ENCODE results near the gene VOPP1.
A peak's percentile ranks its signal among the peaks of the same experiment; 100 is the strongest.

Gene VOPP1

DNA sequence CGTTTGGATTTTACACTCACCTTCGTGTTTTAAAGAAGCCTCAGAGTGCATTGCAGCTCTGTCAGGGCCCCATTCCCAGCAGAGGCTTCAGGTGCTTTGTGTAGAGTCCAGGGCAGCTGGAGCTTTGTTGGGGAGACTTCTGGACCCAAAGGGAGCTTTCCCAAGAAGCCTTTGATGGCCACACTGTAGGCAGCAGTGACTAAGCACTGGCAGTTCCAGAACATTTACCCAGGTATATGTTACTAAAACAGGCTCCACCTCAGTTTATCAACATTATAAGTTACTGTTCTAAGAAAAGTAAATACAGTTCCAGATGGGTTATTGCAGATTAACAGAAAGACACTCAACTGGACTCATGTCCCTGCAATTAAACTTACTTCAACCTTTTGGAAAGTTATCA, 140.4 kb downstream of the VOPP1 start:
- Histone ChIP-seq H3K4me3 (ENCODE audit: insufficient read depth, low read depth, low read length) (no peak overlapping the region), H3K36me3 (ENCODE audit: control insufficient read depth, insufficient read depth, low read length) (no peaks in the 10 kb centered on the region), H3K27ac (ENCODE audit: insufficient read depth, low read depth, low read length, poor library complexity, severe bottlenecking) (no peak overlapping the region), H3K9me3 (ENCODE audit: control insufficient read depth, low read length) (no peaks in the 10 kb centered on the region), H3K4me1 (ENCODE audit: control insufficient read depth, insufficient read depth, low read length) (no peaks in the 10 kb centered on the region), H3K27me3 (ENCODE audit: control insufficient read depth, insufficient read depth, low read length, poor library complexity, severe bottlenecking) (no peaks in the 10 kb centered on the region)
- WGBS, 2 experiments, result 71 to 72% methylated on average over 2 of the region's 2 CpGs

DNA sequence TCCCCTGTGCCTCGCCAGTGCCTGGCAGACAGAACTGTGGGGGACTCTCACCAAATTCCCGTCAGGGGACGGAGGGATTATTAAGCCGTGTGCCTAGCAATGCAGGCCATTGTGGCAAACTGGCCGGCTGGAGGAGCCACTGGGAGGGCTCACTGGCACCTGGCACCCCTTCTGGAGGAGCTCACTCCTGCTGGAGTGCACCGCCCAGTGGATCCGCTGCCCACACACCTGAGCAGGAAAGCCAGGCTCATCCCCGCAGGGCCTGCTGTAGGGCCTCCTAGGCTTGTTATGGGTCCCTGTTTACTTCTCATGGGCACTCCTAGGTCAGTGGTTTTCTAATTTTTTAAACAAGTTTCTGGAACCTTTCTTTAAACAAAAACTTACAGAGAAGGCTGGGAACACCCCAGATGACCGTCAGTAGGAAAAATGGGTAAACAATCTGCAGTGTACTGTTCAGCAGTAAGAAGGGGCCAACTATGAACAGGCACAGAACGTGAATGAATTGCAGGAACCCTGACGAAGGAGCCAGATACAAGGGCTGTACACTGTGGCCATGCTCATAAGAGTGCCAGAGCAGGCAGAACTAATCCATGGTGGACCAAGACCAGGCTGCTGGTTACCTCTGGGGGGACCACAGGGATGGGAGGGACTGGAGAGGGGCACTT, 142.3 kb downstream of the VOPP1 start:
- Histone ChIP-seq H3K27me3 (ENCODE audit: control insufficient read depth, insufficient read depth, low read length, poor library complexity, severe bottlenecking) (no peaks in the 10 kb centered on the region), H3K27ac (ENCODE audit: insufficient read depth, low read depth, low read length, poor library complexity, severe bottlenecking) (no peak overlapping the region), H3K4me3 (ENCODE audit: insufficient read depth, low read depth, low read length) (no peak overlapping the region), H3K4me1 (ENCODE audit: control insufficient read depth, insufficient read depth, low read length) (no peaks in the 10 kb centered on the region), H3K36me3 (ENCODE audit: control insufficient read depth, insufficient read depth, low read length) (no peaks in the 10 kb centered on the region), H3K9me3 (ENCODE audit: control insufficient read depth, low read length) (no peaks in the 10 kb centered on the region)
- WGBS, 2 experiments, result 84 to 88% methylated on average over 11 of the region's 11 CpGs

DNA sequence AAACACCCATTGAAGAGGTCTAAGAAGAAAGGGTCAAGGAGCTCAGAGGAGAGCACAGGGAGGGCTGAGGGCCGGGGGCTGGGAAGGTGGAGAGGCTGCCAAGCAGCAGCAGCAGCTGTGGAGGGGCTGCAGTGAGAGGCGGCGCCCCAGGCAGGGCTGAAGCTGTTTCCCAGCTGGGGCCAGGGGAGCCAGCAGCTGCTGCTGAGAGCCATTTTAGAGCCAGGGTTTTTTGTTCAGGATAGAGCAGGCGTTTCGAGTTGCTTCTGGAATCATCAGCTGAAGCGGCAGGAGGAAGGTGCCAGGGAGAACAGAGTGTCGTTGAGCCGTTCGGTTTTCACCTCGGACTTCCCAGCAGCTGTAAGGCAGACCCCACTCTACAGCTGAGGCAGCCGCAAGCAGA, 144.5 kb downstream of the VOPP1 start:
- no peaks in the 10 kb centered on the region for H3K9me3 ChIP-seq (ENCODE audit: control insufficient read depth, low read length)
- no peaks in the 10 kb centered on the region for H3K27me3 ChIP-seq (ENCODE audit: control insufficient read depth, insufficient read depth, low read length, poor library complexity, severe bottlenecking)
- peak overlapping the region; percentile 16 for H3K27ac ChIP-seq (ENCODE audit: insufficient read depth, low read depth, low read length, poor library complexity, severe bottlenecking)
- no peak overlapping the region for H3K4me3 ChIP-seq (ENCODE audit: insufficient read depth, low read depth, low read length)
- 79 to 82% methylated on average over 11 of the region's 11 CpGs for WGBS, 2 experiments
- no peaks in the 10 kb centered on the region for H3K36me3 ChIP-seq (ENCODE audit: control insufficient read depth, insufficient read depth, low read length)
- peaks cover 14% of the 10 kb centered on the region for H3K4me1 ChIP-seq (ENCODE audit: control insufficient read depth, insufficient read depth, low read length)

DNA sequence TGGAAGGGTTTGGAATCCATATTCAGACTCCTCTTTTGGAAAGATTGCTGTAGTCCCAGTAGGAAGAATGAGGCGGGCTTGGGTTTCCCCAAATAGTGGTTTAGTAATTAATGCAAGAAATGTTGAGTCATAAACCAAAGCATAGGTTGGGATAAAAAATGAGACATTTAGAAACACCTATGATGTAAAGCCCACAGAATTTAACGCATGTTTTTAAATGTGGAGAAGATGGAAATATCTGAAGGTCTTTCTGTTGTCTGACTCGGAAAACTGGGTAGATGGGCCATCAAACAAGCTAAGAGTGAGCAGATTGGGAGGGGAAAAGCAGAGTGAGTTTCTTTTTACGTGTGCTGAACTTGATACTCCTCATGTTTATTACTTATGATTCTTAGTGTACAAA, 145.0 kb downstream of the VOPP1 start:
- no peak overlapping the region for H3K4me3 ChIP-seq (ENCODE audit: insufficient read depth, low read depth, low read length)
- WGBS, 2 experiments, result 81 to 86% methylated on average over 4 of the region's 4 CpGs
- H3K36me3 ChIP-seq (ENCODE audit: control insufficient read depth, insufficient read depth, low read length), result no peaks in the 10 kb centered on the region
- H3K27ac ChIP-seq (ENCODE audit: insufficient read depth, low read depth, low read length, poor library complexity, severe bottlenecking), result peak overlapping the region; percentile 16
- no peaks in the 10 kb centered on the region for H3K9me3 ChIP-seq (ENCODE audit: control insufficient read depth, low read length)
- no peaks in the 10 kb centered on the region for H3K27me3 ChIP-seq (ENCODE audit: control insufficient read depth, insufficient read depth, low read length, poor library complexity, severe bottlenecking)
- peaks cover 14% of the 10 kb centered on the region for H3K4me1 ChIP-seq (ENCODE audit: control insufficient read depth, insufficient read depth, low read length)

DNA sequence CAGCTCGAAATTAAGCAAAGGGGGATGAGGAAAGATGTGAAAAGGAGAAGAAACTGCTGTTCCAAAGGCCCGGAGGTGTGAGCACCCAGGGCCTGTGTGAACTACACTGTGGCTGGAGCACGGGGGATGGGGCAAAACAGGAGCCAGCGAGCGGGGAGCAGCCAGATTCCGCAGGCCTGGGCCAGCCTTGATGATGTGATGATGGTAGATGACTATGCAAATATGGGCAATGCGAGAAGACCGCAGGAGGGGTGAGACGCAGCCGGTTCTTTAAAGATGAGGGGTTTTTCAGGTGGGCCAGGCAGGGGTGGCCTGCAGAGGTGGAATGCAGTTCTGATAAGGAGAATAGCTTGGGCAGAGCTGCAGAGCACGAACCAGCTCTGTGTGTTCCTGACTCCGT, 145.6 kb downstream of the VOPP1 start:
- Histone ChIP-seq H3K4me3 (ENCODE audit: insufficient read depth, low read depth, low read length) (no peak overlapping the region), H3K27ac (ENCODE audit: insufficient read depth, low read depth, low read length, poor library complexity, severe bottlenecking) (no peak overlapping the region), H3K4me1 (ENCODE audit: control insufficient read depth, insufficient read depth, low read length) (peaks cover 14% of the 10 kb centered on the region), H3K36me3 (ENCODE audit: control insufficient read depth, insufficient read depth, low read length) (no peaks in the 10 kb centered on the region), H3K9me3 (ENCODE audit: control insufficient read depth, low read length) (no peaks in the 10 kb centered on the region), H3K27me3 (ENCODE audit: control insufficient read depth, insufficient read depth, low read length, poor library complexity, severe bottlenecking) (no peaks in the 10 kb centered on the region)
- WGBS, 2 experiments, result 76 to 81% methylated on average over 12 of the region's 12 CpGs

DNA sequence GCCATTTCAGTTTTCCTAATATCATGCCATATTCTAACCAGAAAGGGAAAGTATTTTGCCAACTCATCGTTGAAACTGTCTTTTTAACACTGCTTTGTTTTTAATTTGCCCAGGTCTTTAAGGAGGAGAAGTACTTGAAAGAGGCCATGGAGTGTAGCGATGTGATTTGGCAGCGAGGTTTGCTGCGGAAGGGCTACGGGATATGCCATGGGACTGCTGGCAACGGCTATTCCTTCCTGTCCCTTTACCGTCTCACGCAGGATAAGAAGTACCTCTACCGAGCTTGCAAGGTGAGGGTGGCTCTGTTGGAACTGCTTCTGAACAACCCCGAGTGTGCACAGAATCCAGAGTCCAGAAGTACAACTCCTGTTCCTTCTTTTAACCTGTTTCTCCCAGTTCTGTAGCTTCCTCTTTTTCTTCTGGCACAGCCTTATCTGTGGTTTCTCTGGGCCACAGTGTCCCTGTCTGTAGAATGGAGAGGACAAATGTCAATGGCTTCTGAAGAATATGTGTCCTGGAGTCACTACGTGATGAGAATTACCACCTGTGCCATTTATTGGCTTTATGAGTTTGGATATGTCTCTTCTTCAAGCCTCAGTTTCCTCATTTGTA, 147.1 kb downstream of the VOPP1 start:
- H3K27me3 ChIP-seq (ENCODE audit: control insufficient read depth, insufficient read depth, low read length, poor library complexity, severe bottlenecking), result no peaks in the 10 kb centered on the region
- no peak overlapping the region for H3K27ac ChIP-seq (ENCODE audit: insufficient read depth, low read depth, low read length, poor library complexity, severe bottlenecking)
- peaks cover 14% of the 10 kb centered on the region for H3K4me1 ChIP-seq (ENCODE audit: control insufficient read depth, insufficient read depth, low read length)
- WGBS, 2 experiments, result 96 to 97% methylated on average over 11 of the region's 11 CpGs
- H3K36me3 ChIP-seq (ENCODE audit: control insufficient read depth, insufficient read depth, low read length), result no peaks in the 10 kb centered on the region
- no peaks in the 10 kb centered on the region for H3K9me3 ChIP-seq (ENCODE audit: control insufficient read depth, low read length)
- H3K4me3 ChIP-seq (ENCODE audit: insufficient read depth, low read depth, low read length), result no peak overlapping the region

DNA sequence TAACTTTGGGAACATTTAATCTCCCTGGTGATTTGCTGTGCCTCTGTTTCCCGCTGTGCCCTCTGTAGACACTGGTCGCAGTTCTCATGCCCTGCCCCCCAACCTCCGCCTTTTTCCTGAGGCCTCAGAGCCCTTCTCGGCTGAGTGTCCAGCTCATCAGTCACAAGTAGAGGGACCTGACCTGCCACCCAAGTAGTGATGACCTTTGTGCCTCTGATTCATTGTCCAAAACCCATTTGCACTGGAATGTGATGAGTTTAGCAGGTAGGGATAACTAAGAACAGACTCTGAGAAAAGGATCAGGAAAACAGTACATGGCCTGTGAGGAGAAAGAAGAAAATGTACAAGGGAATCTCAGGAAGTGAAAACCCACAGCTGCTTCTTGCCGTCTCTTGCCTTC, 148.4 kb downstream of the VOPP1 start:
- Histone ChIP-seq H3K4me3 (ENCODE audit: insufficient read depth, low read depth, low read length) (no peak overlapping the region), H3K4me1 (ENCODE audit: control insufficient read depth, insufficient read depth, low read length) (peaks cover 14% of the 10 kb centered on the region), H3K27me3 (ENCODE audit: control insufficient read depth, insufficient read depth, low read length, poor library complexity, severe bottlenecking) (no peaks in the 10 kb centered on the region), H3K36me3 (ENCODE audit: control insufficient read depth, insufficient read depth, low read length) (no peaks in the 10 kb centered on the region), H3K9me3 (ENCODE audit: control insufficient read depth, low read length) (no peaks in the 10 kb centered on the region), H3K27ac (ENCODE audit: insufficient read depth, low read depth, low read length, poor library complexity, severe bottlenecking) (no peak overlapping the region)
- WGBS, 2 experiments, result 72 to 79% methylated on average over 5 of the region's 5 CpGs

DNA sequence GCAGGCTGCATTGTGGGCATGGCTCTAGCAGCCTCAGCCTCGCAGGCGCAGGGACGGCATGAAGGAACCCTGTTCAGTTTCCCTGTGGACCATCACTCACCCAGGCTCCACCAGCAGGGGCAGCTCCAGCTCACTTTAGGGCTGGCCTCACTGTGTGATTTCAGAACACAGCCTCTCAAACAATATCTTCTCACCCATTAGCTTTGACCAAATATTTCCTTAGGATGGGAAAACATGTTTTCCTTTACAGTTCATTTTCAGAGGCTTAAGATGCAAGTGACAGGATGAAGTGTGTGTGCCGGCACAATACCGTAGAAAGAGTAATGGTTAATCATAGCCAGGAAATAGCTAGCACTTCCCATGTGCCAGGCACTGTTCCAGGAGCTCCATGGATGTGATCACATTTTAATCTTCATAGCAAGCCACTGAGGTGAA, 149.0 kb downstream of the VOPP1 start:
- Histone ChIP-seq H3K4me1 (ENCODE audit: control insufficient read depth, insufficient read depth, low read length) (peaks cover 14% of the 10 kb centered on the region), H3K36me3 (ENCODE audit: control insufficient read depth, insufficient read depth, low read length) (no peaks in the 10 kb centered on the region), H3K27me3 (ENCODE audit: control insufficient read depth, insufficient read depth, low read length, poor library complexity, severe bottlenecking) (no peaks in the 10 kb centered on the region), H3K9me3 (ENCODE audit: control insufficient read depth, low read length) (no peaks in the 10 kb centered on the region), H3K27ac (ENCODE audit: insufficient read depth, low read depth, low read length, poor library complexity, severe bottlenecking) (no peak overlapping the region), H3K4me3 (ENCODE audit: insufficient read depth, low read depth, low read length) (no peak overlapping the region)
- 87 to 90% methylated on average over 5 of the region's 5 CpGs for WGBS, 2 experiments

Measured in ectodermal cell (in vitro differentiated cells).